IMR-90 (cell line): ENCODE results near the gene CLIC5. TPM values are rescaled to one million over a fixed set of nuclear protein-coding genes. Genes with fewer than 3 reads are reported as not detected.

Source experiments
- ATAC-seq: fragments of 200-7000 bp; cut with Tn5 transposase; 2 replicates; pipeline ENCODE4 v1.9.1; 2020; ENCODE audit warnings: low read depth, mild to moderate bottlenecking, moderate library complexity
- BruUV-seq: library from RNA; stranded (reverse); fragments of 400-500 nt; replicated peaks from 2 replicates; lab custom pipeline; 2021; lab: Mats Ljungman, UMichigan
- CTCF ChIA-PET: fragments of 300-600 bp; formaldehyde crosslinking; extraction: SDS; loops from one replicate; lab custom pipeline; 2021; ENCODE audit warnings: antibody characterized with exemption; lab: Yijun Ruan, JAX
- POLR2A ChIA-PET: fragments of 300-600 bp; sonication (Branson Sonifier 250); formaldehyde crosslinking; loops from one replicate; lab custom pipeline; 2022; ENCODE audit warnings: antibody characterized with exemption; ENCODE audit not compliant: unreplicated experiment; lab: Charles Lee
- DNase-seq: peaks from one replicate; pipeline ENCODE4 v3.0.0; 2013
- H2AFZ ChIP-seq: replicated peaks from 2 replicates; pipeline ENCODE3; 2013; ENCODE audit warnings: low read length, mild to moderate bottlenecking; ENCODE audit not compliant: poor library complexity
- H2AK5ac ChIP-seq: 2 replicates; pipeline ENCODE4 v1.6.1; 2013; ENCODE audit warnings: low read depth, low read length, inconsistent platforms
- H2AK9ac ChIP-seq: replicated peaks from 2 replicates; pipeline ENCODE3; 2013; ENCODE audit warnings: mild to moderate bottlenecking, low read depth, low read length, moderate library complexity; ENCODE audit not compliant: poor library complexity
- H2BK120ac ChIP-seq: 2 replicates; pipeline ENCODE4 v1.6.1; 2013; ENCODE audit warnings: low read depth, low read length, inconsistent platforms
- H2BK15ac ChIP-seq: 3 replicates; pipeline ENCODE4 v1.6.1; 2013; ENCODE audit warnings: low read depth, low read length, inconsistent platforms
- H2BK20ac ChIP-seq: 2 replicates; pipeline ENCODE4 v1.6.1; 2013; ENCODE audit warnings: low read depth, mild to moderate bottlenecking, inconsistent platforms, low read length, moderate library complexity
- H2BK5ac ChIP-seq: 2 replicates; pipeline ENCODE4 v1.6.1; 2013; ENCODE audit warnings: mild to moderate bottlenecking, low read depth, low read length, inconsistent platforms; ENCODE audit not compliant: poor library complexity, severe bottlenecking
- H3K14ac ChIP-seq: replicated peaks from 2 replicates; pipeline ENCODE4 v1.6.1; 2013; ENCODE audit warnings: low read depth, low read length, inconsistent platforms
- H3K18ac ChIP-seq: 2 replicates; pipeline ENCODE4 v1.6.1; 2013; ENCODE audit warnings: low read depth, low read length, control low read depth
- H3K23ac ChIP-seq: 2 replicates; pipeline ENCODE4 v1.6.1; 2013; ENCODE audit warnings: low read depth, low read length, inconsistent platforms
- H3K27ac ChIP-seq: 2 replicates; pipeline ENCODE4 v1.5.1; 2013; ENCODE audit warnings: mild to moderate bottlenecking, control low read depth, low read length; ENCODE audit not compliant: insufficient read depth
- H3K27me3 ChIP-seq: 2 replicates; pipeline ENCODE4 v1.6.1; 2013; ENCODE audit warnings: low read length; ENCODE audit not compliant: control insufficient read depth, insufficient read depth
- H3K36me3 ChIP-seq: 2 replicates; pipeline ENCODE4 v1.6.1; 2013; ENCODE audit warnings: low read length, mixed read lengths; ENCODE audit not compliant: control insufficient read depth, insufficient read depth
- H3K4ac ChIP-seq: 2 replicates; pipeline ENCODE4 v1.6.1; 2013; ENCODE audit warnings: low read depth, low read length, inconsistent platforms
- H3K4me1 ChIP-seq: 2 replicates; pipeline ENCODE4 v1.6.1; 2013; ENCODE audit warnings: low read length, mixed read lengths; ENCODE audit not compliant: control insufficient read depth, insufficient read depth
- H3K4me2 ChIP-seq: 2 replicates; pipeline ENCODE4 v1.6.1; 2013; ENCODE audit warnings: low read depth, mild to moderate bottlenecking, control low read depth, low read length, moderate library complexity
- H3K4me3 ChIP-seq: 2 replicates; pipeline ENCODE4 v1.5.1; 2013; ENCODE audit warnings: low read depth, mild to moderate bottlenecking, control low read depth, low read length, moderate library complexity; ENCODE audit not compliant: insufficient read depth
- H3K56ac ChIP-seq: 2 replicates; pipeline ENCODE4 v1.6.1; 2013; ENCODE audit warnings: low read length, inconsistent platforms; ENCODE audit not compliant: insufficient read depth; ENCODE audit errors: extremely low read depth
- H3K79me1 ChIP-seq, 2 experiments: 2 replicates each; pipeline ENCODE4 v1.6.1; 2013; ENCODE audit warnings: low read length in 2 of 2, inconsistent platforms in 1 of 2, low read depth in 1 of 2
- H3K9ac ChIP-seq: 2 replicates; pipeline ENCODE4 v1.6.1; 2013; ENCODE audit warnings: low read depth, low read length, control low read depth
- H3K9me1 ChIP-seq: 2 replicates; pipeline ENCODE4 v1.6.1; 2013; ENCODE audit warnings: low read length, inconsistent platforms; ENCODE audit not compliant: insufficient read depth
- H3K9me3 ChIP-seq: 2 replicates; pipeline ENCODE4 v1.6.1; 2013; ENCODE audit warnings: low read length; ENCODE audit not compliant: control insufficient read depth, insufficient read depth
- H4K20me1 ChIP-seq: 2 replicates; pipeline ENCODE4 v1.6.1; 2013; ENCODE audit warnings: low read length, inconsistent platforms; ENCODE audit not compliant: insufficient read depth
- H4K5ac ChIP-seq: 2 replicates; pipeline ENCODE4 v1.6.1; 2013; ENCODE audit warnings: mild to moderate bottlenecking, low read depth, low read length, control low read depth
- H4K8ac ChIP-seq, 2 experiments: 2 replicates each; pipeline ENCODE4 v1.6.1; 2013; ENCODE audit warnings: low read depth in 2 of 2, low read length in 2 of 2, control low read depth in 1 of 2, inconsistent platforms in 1 of 2
- H4K91ac ChIP-seq: 2 replicates; pipeline ENCODE4 v1.6.1; 2013; ENCODE audit warnings: low read depth, low read length, inconsistent platforms; ENCODE audit not compliant: insufficient read depth
- CTCF ChIP-seq: conservative IDR thresholded peaks from 2 replicates; pipeline ENCODE4 v1.5.1; 2012; ENCODE audit warnings: mild to moderate bottlenecking, low read depth, low read length, improper control_type of control experiment
- MXI1 ChIP-seq: IDR thresholded peaks from 2 replicates; pipeline ENCODE4 v1.6.1; 2012; ENCODE audit warnings: low read depth, mild to moderate bottlenecking, low read length, moderate library complexity, borderline replicate concordance
- RCOR1 ChIP-seq: IDR thresholded peaks from 2 replicates; pipeline ENCODE4 v1.6.1; 2012; ENCODE audit warnings: mild to moderate bottlenecking, low read length, improper control_type of control experiment; ENCODE audit not compliant: insufficient replicate concordance
- WGBS, 2 experiments: methylation state at CpG; one replicate each; pipeline versions ENCODE4 v1.1.5 to v1.1.7; 2013; ENCODE audit warnings: missing lambda C conversion rate in 2 of 2; ENCODE audit not compliant: insufficient read length in 1 of 2; ENCODE audit errors: extremely low coverage in 2 of 2; 5-methylcytosine and 5-hydroxymethylcytosine counted together
- dilution Hi-C: fragments of 300-500 bp; cut with HindIII; formaldehyde crosslinking; loops from one replicate; pipeline ENCODE4 v1.14.3; 2018; ENCODE audit warnings: low sequenced_read_pairs; ENCODE audit not compliant: unreplicated experiment
- in situ Hi-C: fragments of 300-500 bp; cut with MboI; formaldehyde crosslinking; loops from 3 replicates; pipeline ENCODE4 v1.14.3; 2019; ENCODE audit warnings: low sequenced_read_pairs, inconsistent platforms, mixed read lengths
- intact Hi-C: fragments of 100-400 bp; cut with micrococcal nuclease; formaldehyde crosslinking; loops from 2 replicates; pipeline ENCODE4 v1.10.0; 2022
- polyA plus RNA-seq, 3 experiments: library from polyadenylated mRNA; depleted of rRNA; stranded (reverse); fragments of >200 nt; gene quantifications; 2 replicates each; pipeline ENCODE4 v1.2.3, GENCODE V29; 2012; ENCODE audit warnings: low replicate concordance in 1 of 3
- total RNA-seq: library from RNA; depleted of rRNA; stranded (reverse); fragments of >200 nt; gene quantifications from 2 replicates; pipeline ENCODE4 v1.2.3, GENCODE V29; 2012

Gene CLIC5
- total and polyA plus RNA-seq, 2 of the 4 experiments (the other 2 are of a cell fraction) = not detected

GRCh38 chr6:46061497-46061896 lies 45.8 kb upstream of the CLIC5 start:
- POLR2A ChIA-PET = no interaction called here
- DNase-seq (no peak), ATAC-seq (no peak)
- in situ Hi-C loops = no loop called here
- Histone ChIP-seq H3K4me2 (no peak overlapping the region), H2BK5ac (no peak overlapping the region), H4K5ac (no peak overlapping the region), H4K8ac (no peak overlapping the region), H3K9me1 (no peaks in the 10 kb centered on the region), H3K14ac (no peak overlapping the region), H3K27me3 (no peaks in the 10 kb centered on the region), H4K91ac (no peak overlapping the region), H2AK5ac (no peak overlapping the region), H2BK15ac (no peak overlapping the region), H3K27ac (no peak overlapping the region), H3K18ac (no peak overlapping the region), H3K79me1 (no peaks in the 10 kb centered on the region), H3K56ac (no peak overlapping the region), H3K4ac (no peak overlapping the region), H3K4me1 (no peaks in the 10 kb centered on the region), H2AFZ (no peak overlapping the region), H3K9ac (no peak overlapping the region), H3K4me3 (no peak overlapping the region), H3K9me3 (no peaks in the 10 kb centered on the region), H3K36me3 (no peaks in the 10 kb centered on the region), H2BK20ac (no peak overlapping the region), H4K20me1 (no peaks in the 10 kb centered on the region), H2BK120ac (no peak overlapping the region), H2AK9ac (no peak overlapping the region), H3K23ac (no peak overlapping the region)
- dilution Hi-C loops = no loop called here
- no CpG with 5 or more reads among the region's 1 CpG for WGBS, 2 experiments
- intact Hi-C loops = no loop called here
- CTCF ChIA-PET = interaction anchor here (1.4 kb wide), 1 partner anchor 21 kb away, joined by 3 read pairs; no protein-coding TSS in a partner anchor
- TF ChIP-seq RCOR1 = no peak
- no peak for TF ChIP-seq CTCF
- no peak for TF ChIP-seq MXI1
- no TSS peak for BruUV-seq
